Activated CD8-positive, alpha-beta memory T cell treated with anti-CD3 and anti-CD28 coated beads, Interleukin-2, amount 10 ng/mL, durations not matched to agents 7 days and 5 days (primary cell): ENCODE data around the gene LYZL1. TPM values are rescaled to one million over a fixed set of nuclear protein-coding genes. Genes with fewer than 3 reads are reported as not detected.
"Not testable (repeated sequence)": the region's sequence is repeated elsewhere in the genome, so short reads cannot be mapped to it uniquely, and the experiment has no call there.

Experiments
- ATAC-seq: fragments of 150-1000 bp; cut with Tn5 transposase; one replicate; pipeline ENCODE4 v1.10.0; 2021; ENCODE audit warnings: moderate library complexity
- CTCF ChIA-PET: fragments of 350-600 bp; sonication (Branson Sonifier 250); formaldehyde crosslinking; loops from one replicate; lab custom pipeline; 2021; ENCODE audit warnings: antibody characterized with exemption; lab: Charles Lee
- DNase-seq: peaks from one replicate; pipeline ENCODE4 v3.0.0-alpha.2; 2020
- H3K27ac Mint-ChIP-seq: one replicate; pipeline ENCODE4 v1.8.0; 2021; ENCODE audit warnings: mild to moderate bottlenecking, mixed read lengths
- H3K27me3 Mint-ChIP-seq: one replicate; pipeline ENCODE4 v1.8.0; 2021; ENCODE audit warnings: mixed read lengths
- H3K36me3 Mint-ChIP-seq: one replicate; pipeline ENCODE4 v1.8.0; 2021; ENCODE audit warnings: mild to moderate bottlenecking, mixed read lengths
- H3K4me1 Mint-ChIP-seq: one replicate; pipeline ENCODE4 v1.8.0; 2021; ENCODE audit warnings: mixed read lengths
- H3K4me3 Mint-ChIP-seq: one replicate; pipeline ENCODE4 v1.8.0; 2021; ENCODE audit warnings: mild to moderate bottlenecking, moderate library complexity, mixed read lengths
- H3K9me3 Mint-ChIP-seq: one replicate; pipeline ENCODE4 v1.8.0; 2022; ENCODE audit warnings: low read depth, mixed read lengths
- total RNA-seq, 2 experiments: library from RNA; stranded (reverse); gene quantifications; one replicate each; pipeline ENCODE4 v1.2.3, GENCODE V29; 2021

LYZL1 gene
- total RNA-seq, 2 experiments from 2014 or later, result not detected

DNA sequence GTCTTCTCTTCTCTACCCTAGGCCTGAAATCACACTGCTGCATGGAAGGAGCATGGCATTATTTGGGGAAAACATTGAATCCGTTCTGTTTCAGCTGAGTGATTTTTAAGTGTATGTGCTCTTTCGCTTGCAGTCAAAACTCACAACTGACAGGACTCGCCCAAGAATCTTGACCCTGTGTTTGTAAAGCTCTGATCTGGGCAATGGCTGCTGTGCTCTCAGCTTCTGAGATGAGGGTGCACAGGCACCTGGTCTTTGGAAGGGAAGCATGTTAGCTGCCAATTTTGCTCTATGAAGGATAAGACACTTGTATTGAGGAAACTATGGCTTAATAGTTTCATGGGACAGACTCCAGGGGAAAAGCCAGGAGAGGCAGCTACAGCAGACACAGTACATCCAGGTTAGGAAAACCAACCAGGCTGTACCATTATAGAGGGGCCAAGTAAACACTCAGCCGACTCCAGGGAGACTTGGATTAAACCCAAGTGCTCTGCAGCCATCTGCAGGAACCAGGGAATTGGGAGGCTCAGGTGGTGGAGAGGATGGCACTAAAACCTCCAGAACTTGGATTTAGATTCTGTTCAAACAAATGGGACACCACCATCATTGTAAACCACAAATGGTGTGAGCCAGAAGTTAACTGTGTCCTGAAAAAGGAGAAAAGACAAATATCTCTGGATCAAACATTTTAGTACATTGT lies 43.3 kb downstream of the LYZL1 start:
- H3K27me3 Mint-ChIP-seq, result peaks cover 3% of the 10 kb centered on the region
- no peaks in the 10 kb centered on the region for H3K4me1 Mint-ChIP-seq
- no peaks in the 10 kb centered on the region for H3K36me3 Mint-ChIP-seq
- no peak overlapping the region for H3K4me3 Mint-ChIP-seq
- no peak for DNase-seq
- no peak overlapping the region for H3K27ac Mint-ChIP-seq
- no peaks in the 10 kb centered on the region for H3K9me3 Mint-ChIP-seq
- CTCF ChIA-PET, result no interaction called here
- ATAC-seq, result no peak

DNA sequence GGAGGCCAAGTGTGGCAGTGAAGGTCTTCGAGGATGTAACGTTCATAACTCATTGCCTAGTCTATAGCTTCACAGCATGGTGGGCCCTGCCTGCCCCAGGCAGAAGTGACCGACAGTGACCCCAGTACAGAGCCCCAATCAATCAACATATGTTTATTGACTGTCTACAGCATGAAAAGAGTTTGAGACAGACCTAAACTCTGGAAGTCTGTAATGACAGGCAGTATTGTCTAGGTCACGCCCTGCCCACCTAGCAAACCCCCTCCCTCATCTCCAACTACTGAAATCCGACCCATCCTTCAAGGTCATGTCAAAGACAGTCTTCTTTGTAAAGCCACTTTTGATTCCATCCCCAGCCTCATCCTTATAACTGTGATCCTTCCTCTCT lies 43.9 kb downstream of the LYZL1 start:
- Mint-ChIP-seq H3K4me1 (no peaks in the 10 kb centered on the region), H3K27me3 (peaks cover 3% of the 10 kb centered on the region), H3K36me3 (no peaks in the 10 kb centered on the region), H3K27ac (no peak overlapping the region), H3K9me3 (no peaks in the 10 kb centered on the region), H3K4me3 (no peak overlapping the region)
- DNase-seq, result no peak
- CTCF ChIA-PET, result interaction anchor here (0.7 kb wide), 1 partner anchor 21 kb away, joined by 3 read pairs; no protein-coding TSS in a partner anchor
- no peak for ATAC-seq

GRCh38 chr10:29337526-29337925 lies 48.7 kb downstream of the LYZL1 start:
- H3K4me1 Mint-ChIP-seq, DNase-seq, H3K4me3 Mint-ChIP-seq, H3K27me3 Mint-ChIP-seq, H3K36me3 Mint-ChIP-seq, H3K27ac Mint-ChIP-seq, CTCF ChIA-PET, ATAC-seq, H3K9me3 Mint-ChIP-seq: not testable (repeated sequence)

DNA sequence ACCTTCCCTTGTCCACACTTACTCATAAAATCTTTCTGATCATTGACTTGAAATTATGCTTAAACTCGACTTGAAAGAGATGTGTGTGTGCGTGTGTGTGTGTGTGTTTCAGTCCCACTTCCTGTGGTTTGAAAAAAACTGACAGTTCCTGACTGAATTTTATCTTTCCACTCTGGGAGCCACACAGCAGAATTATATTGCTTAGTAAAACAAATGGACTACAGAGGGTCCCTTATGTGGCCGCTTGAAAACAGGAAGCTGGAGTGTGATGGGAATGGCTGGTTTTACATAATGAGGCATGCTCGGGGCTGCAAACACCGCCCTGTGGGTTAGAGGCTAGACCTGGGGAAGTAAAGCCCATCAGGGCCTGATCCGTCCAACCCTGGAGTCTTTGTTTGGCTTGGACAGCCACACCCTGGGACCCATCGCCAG lies 54.8 kb downstream of the LYZL1 start:
- H3K4me3 Mint-ChIP-seq, result no peak overlapping the region
- H3K9me3 Mint-ChIP-seq, result no peaks in the 10 kb centered on the region
- H3K4me1 Mint-ChIP-seq, result no peaks in the 10 kb centered on the region
- H3K27ac Mint-ChIP-seq, result no peak overlapping the region
- H3K27me3 Mint-ChIP-seq, result peaks cover 6% of the 10 kb centered on the region
- no peaks in the 10 kb centered on the region for H3K36me3 Mint-ChIP-seq
- ATAC-seq (no peak), DNase-seq (no peak)
- CTCF ChIA-PET, result no interaction called here

GRCh38 chr10:29344073-29344820 lies 55.4 kb downstream of the LYZL1 start:
- no peaks in the 10 kb centered on the region for H3K4me1 Mint-ChIP-seq
- no peaks in the 10 kb centered on the region for H3K9me3 Mint-ChIP-seq
- CTCF ChIA-PET, result no interaction called here
- DNase-seq, result no peak
- no peaks in the 10 kb centered on the region for H3K36me3 Mint-ChIP-seq
- no peak overlapping the region for H3K27ac Mint-ChIP-seq
- H3K4me3 Mint-ChIP-seq, result no peak overlapping the region
- no peak for ATAC-seq
- peaks cover 6% of the 10 kb centered on the region for H3K27me3 Mint-ChIP-seq

- no peak for ATAC-seq
- H3K27me3 Mint-ChIP-seq, result peaks cover 12% of the 10 kb centered on the region
- H3K4me1 Mint-ChIP-seq, result no peaks in the 10 kb centered on the region
- no peak overlapping the region for H3K27ac Mint-ChIP-seq
- H3K4me3 Mint-ChIP-seq, result no peak overlapping the region
- no peaks in the 10 kb centered on the region for H3K36me3 Mint-ChIP-seq
- no peak for DNase-seq
- H3K9me3 Mint-ChIP-seq, result no peaks in the 10 kb centered on the region
- CTCF ChIA-PET, result no interaction called here
Observed at GRCh38 chr10:29345144-29345909, 56.5 kb downstream of the LYZL1 start.

- no peaks in the 10 kb centered on the region for H3K36me3 Mint-ChIP-seq
- no peaks in the 10 kb centered on the region for H3K9me3 Mint-ChIP-seq
- CTCF ChIA-PET, result no interaction called here
- H3K27ac Mint-ChIP-seq, result no peak overlapping the region
- peaks cover 13% of the 10 kb centered on the region for H3K27me3 Mint-ChIP-seq
- DNase-seq (no peak), ATAC-seq (no peak)
- no peak overlapping the region for H3K4me3 Mint-ChIP-seq
- no peaks in the 10 kb centered on the region for H3K4me1 Mint-ChIP-seq
Observed at GRCh38 chr10:29345910-29346209, 57.0 kb downstream of the LYZL1 start.

DNA sequence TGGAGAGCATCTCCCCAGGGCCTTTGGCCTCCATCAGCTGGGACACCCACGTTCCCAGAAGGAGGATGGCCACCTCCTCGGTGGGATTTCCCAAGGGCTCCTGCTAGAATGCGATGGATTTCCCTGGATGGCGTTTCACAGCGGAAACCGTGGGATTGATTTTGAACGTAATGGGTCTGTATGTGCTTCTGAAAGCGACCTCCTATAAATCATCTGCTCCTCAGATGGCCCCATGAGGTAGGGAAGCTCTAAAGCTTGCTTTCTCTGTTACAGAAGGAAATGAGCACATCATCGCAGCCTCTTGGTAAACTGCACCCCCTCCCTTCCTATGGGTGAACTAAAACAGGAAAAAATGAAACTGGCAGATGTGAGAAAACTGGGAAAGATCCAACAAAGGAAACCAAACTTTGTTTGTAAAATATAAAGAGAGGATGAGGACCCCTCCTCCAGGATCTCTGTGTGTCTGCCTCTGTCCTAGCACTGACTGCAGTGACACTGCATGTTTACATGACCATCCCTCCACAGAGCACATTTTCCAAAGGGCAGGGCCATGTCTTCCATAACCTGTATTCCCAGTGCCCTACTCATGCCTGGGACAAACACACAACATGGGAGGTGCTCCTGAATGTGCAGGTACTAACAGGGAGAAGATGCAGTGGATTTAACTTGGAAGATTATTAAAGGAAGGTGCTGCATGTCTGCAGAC lies 57.6 kb downstream of the LYZL1 start:
- no peak overlapping the region for H3K4me3 Mint-ChIP-seq

GRCh38 chr10:29348836-29349235 lies 60.0 kb downstream of the LYZL1 start:
- H3K27ac Mint-ChIP-seq, result no peak overlapping the region
- H3K4me1 Mint-ChIP-seq, result no peaks in the 10 kb centered on the region
- peaks cover 11% of the 10 kb centered on the region for H3K27me3 Mint-ChIP-seq
- CTCF ChIA-PET, result no interaction called here
- H3K4me3 Mint-ChIP-seq, result no peak overlapping the region
- H3K9me3 Mint-ChIP-seq, result no peaks in the 10 kb centered on the region
- no peak for DNase-seq
- ATAC-seq, result no peak
- no peaks in the 10 kb centered on the region for H3K36me3 Mint-ChIP-seq

More for the DNA sequence above, 57.6 kb downstream of the LYZL1 start:
- Mint-ChIP-seq H3K27ac (no peak overlapping the region), H3K4me1 (no peaks in the 10 kb centered on the region), H3K9me3 (no peaks in the 10 kb centered on the region), H3K27me3 (peaks cover 18% of the 10 kb centered on the region), H3K36me3 (no peaks in the 10 kb centered on the region)
- CTCF ChIA-PET, result no interaction called here
- no peak for ATAC-seq
- DNase-seq, result no peak

GRCh38 chr10:29353305-29353704 lies 64.4 kb downstream of the LYZL1 start:
- no peak for ATAC-seq
- H3K27me3 Mint-ChIP-seq, result peaks cover 13% of the 10 kb centered on the region

GRCh38 chr10:29353887-29354561 lies 65.2 kb downstream of the LYZL1 start:
- peaks cover 13% of the 10 kb centered on the region for H3K27me3 Mint-ChIP-seq
- H3K27ac Mint-ChIP-seq, result no peak overlapping the region
- no peaks in the 10 kb centered on the region for H3K36me3 Mint-ChIP-seq
- H3K4me3 Mint-ChIP-seq, result no peak overlapping the region
- no peaks in the 10 kb centered on the region for H3K9me3 Mint-ChIP-seq
- no peak for ATAC-seq
- CTCF ChIA-PET, result no interaction called here
- H3K4me1 Mint-ChIP-seq, result no peaks in the 10 kb centered on the region
- DNase-seq, result no peak

More at GRCh38 chr10:29353305-29353704, 64.4 kb downstream of the LYZL1 start:
- Mint-ChIP-seq H3K36me3 (no peaks in the 10 kb centered on the region), H3K9me3 (no peaks in the 10 kb centered on the region), H3K4me3 (no peak overlapping the region), H3K27ac (no peak overlapping the region), H3K4me1 (no peaks in the 10 kb centered on the region)
- no peak for DNase-seq
- CTCF ChIA-PET, result no interaction called here

GRCh38 chr10:29355411-29355991 lies 66.6 kb downstream of the LYZL1 start:
- Mint-ChIP-seq H3K27me3 (peaks cover 7% of the 10 kb centered on the region), H3K27ac (no peak overlapping the region), H3K4me3 (no peak overlapping the region), H3K9me3 (no peaks in the 10 kb centered on the region), H3K4me1 (no peaks in the 10 kb centered on the region), H3K36me3 (no peaks in the 10 kb centered on the region)
- DNase-seq, result no peak
- CTCF ChIA-PET, result no interaction called here
- no peak for ATAC-seq
